ENCODE data around the gene CIRBP. TPM values are rescaled to one million over a fixed set of nuclear protein-coding genes. Genes with fewer than 3 reads are reported as not detected.
"Not testable (repeated sequence)": the region's sequence is repeated elsewhere in the genome, so short reads cannot be mapped to it uniquely, and the experiment has no call there.

Gene CIRBP
- total RNA-seq, 1 donor from 2014 or later: 352 TPM

- Histone ChIP-seq H3K9me3 (no peaks in the 10 kb centered on the region), H3K27ac (no peak overlapping the region), H3K36me3 (no peaks in the 10 kb centered on the region), H3K4me1 (no peaks in the 10 kb centered on the region), H3K27me3 (ENCODE audit: low read depth) (peaks cover 7% of the 10 kb centered on the region), H3K4me3 (no peak overlapping the region)
- intact Hi-C loops (cut with DNase I): no loop called here
- TF ChIP-seq CTCF (IDR thresholded peaks at IDR 0.05): no peak
- ATAC-seq: no peak
- DNase-seq: no peak
Measured at GRCh38 chr19:1304197-1304924, 35.2 kb downstream of the CIRBP start.

- H3K4me1 ChIP-seq; intact Hi-C loops (cut with DNase I); H3K27ac ChIP-seq; H3K36me3 ChIP-seq; H3K9me3 ChIP-seq; ATAC-seq; H3K4me3 ChIP-seq; DNase-seq: not testable (repeated sequence)
- peaks cover 16% of the 10 kb centered on the region for H3K27me3 ChIP-seq (ENCODE audit: low read depth)
Measured at GRCh38 chr19:1305354-1305753, 36.2 kb downstream of the CIRBP start.

GRCh38 chr19:1307320-1307719 lies 38.2 kb downstream of the CIRBP start:
- H3K4me1 ChIP-seq: no peaks in the 10 kb centered on the region
- intact Hi-C loops (cut with DNase I): no loop called here
- no peaks in the 10 kb centered on the region for H3K36me3 ChIP-seq
- H3K27me3 ChIP-seq (ENCODE audit: low read depth): peaks cover 32% of the 10 kb centered on the region
- H3K4me3 ChIP-seq: no peak overlapping the region
- no peak overlapping the region for H3K27ac ChIP-seq
- DNase-seq (no peak), ATAC-seq (no peak)
- no peak for TF ChIP-seq CTCF (IDR thresholded peaks at IDR 0.05)
- H3K9me3 ChIP-seq: no peaks in the 10 kb centered on the region

GRCh38 chr19:1307755-1308303 lies 38.7 kb downstream of the CIRBP start:
- no peak for DNase-seq
- no peaks in the 10 kb centered on the region for H3K4me1 ChIP-seq

GRCh38 chr19:1308718-1309117 lies 39.6 kb downstream of the CIRBP start:
- no peak overlapping the region for H3K27ac ChIP-seq

More at GRCh38 chr19:1307755-1308303, 38.7 kb downstream of the CIRBP start:
- no peak for ATAC-seq
- Histone ChIP-seq H3K27me3 (ENCODE audit: low read depth) (peaks cover 38% of the 10 kb centered on the region), H3K36me3 (no peaks in the 10 kb centered on the region), H3K27ac (no peak overlapping the region), H3K9me3 (no peaks in the 10 kb centered on the region), H3K4me3 (no peak overlapping the region)
- TF ChIP-seq CTCF (IDR thresholded peaks at IDR 0.05): no peak
- intact Hi-C loops (cut with DNase I): no loop called here

More at GRCh38 chr19:1308718-1309117, 39.6 kb downstream of the CIRBP start:
- Histone ChIP-seq H3K27me3 (ENCODE audit: low read depth) (peaks cover 46% of the 10 kb centered on the region), H3K9me3 (no peaks in the 10 kb centered on the region), H3K36me3 (no peaks in the 10 kb centered on the region), H3K4me1 (no peaks in the 10 kb centered on the region), H3K4me3 (no peak overlapping the region)
- no peak for TF ChIP-seq CTCF (IDR thresholded peaks at IDR 0.05)
- DNase-seq (no peak), ATAC-seq (no peak)
- intact Hi-C loops (cut with DNase I): no loop called here

All from lower lobe of right lung (tissue), 2 donors.